Measurements from ENCODE around the gene DMGDH.

- TF ChIP-seq POLR2A (IDR thresholded peaks at IDR 0.05; ENCODE audit: low read depth, low read length): no peak
- TF ChIP-seq POLR2AphosphoS5 (IDR thresholded peaks at IDR 0.05; ENCODE audit: low read depth, low read length): no peak
Measured at GRCh38 chr5:79109527-79110492, 40.3 kb upstream of the DMGDH start.

Data from GM12892 (cell line).